ENCODE results near the gene STX16.

The STX16 gene

GRCh38 chr20:58676161-58676560 lies 25.1 kb downstream of the STX16 start:
- no peak for DNase-seq (ENCODE audit: low read depth)

GRCh38 chr20:58677079-58677604 lies 26.1 kb downstream of the STX16 start:
- DNase-seq (ENCODE audit: low read depth) = no peak

DNA sequence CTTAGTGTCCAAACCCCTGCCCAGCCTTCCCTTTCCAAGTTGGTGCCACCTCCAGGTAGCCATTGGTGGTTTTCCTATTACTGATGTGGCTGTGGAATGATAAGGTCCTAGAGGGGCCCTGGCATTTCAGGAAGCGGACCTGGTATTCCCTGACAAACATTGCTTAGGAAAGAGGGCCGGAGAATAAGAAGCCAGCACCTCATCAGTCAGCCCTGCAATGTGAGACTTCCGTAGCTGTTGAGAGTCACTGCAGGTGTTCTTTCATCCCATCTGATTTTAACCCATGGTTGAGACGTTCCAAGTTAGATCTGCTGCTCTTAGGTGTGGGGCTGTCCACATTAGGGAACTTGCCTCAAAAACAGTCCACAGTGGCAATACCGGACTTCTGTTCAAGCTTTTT lies 26.7 kb downstream of the STX16 start:
- no peak for DNase-seq (ENCODE audit: low read depth)

- no peak for DNase-seq (ENCODE audit: low read depth)
Measured at GRCh38 chr20:58678806-58679205, 27.7 kb downstream of the STX16 start.

GRCh38 chr20:58682656-58683531 lies 31.8 kb downstream of the STX16 start:
- no peak for DNase-seq (ENCODE audit: low read depth)

GRCh38 chr20:58684291-58684690 lies 33.2 kb downstream of the STX16 start:
- DNase-seq (ENCODE audit: low read depth) = no peak

GRCh38 chr20:58685988-58686387 lies 34.9 kb downstream of the STX16 start:
- DNase-seq (ENCODE audit: low read depth) = no peak

DNA sequence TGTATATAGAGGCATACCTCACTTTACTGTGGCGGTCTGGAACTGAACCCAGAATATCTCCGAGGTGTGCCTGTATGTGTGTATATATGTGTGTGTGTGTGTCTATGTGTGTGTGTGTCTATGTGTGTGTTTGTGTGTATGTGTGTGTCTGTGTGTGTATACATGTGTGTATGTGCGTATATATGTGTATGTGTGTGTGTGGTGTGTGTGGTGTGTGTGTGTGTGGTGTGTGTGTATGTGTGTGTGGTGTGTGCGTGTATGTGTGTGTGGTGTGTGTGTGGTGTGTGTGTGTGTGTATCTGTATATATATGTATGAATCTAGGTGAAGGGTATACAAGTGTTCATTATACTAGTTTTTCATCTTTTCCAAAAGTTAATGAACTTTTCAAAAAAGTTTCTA lies 37.3 kb downstream of the STX16 start:
- DNase-seq (ENCODE audit: low read depth) = no peak

GRCh38 chr20:58688840-58689239 lies 37.8 kb downstream of the STX16 start:
- DNase-seq (ENCODE audit: low read depth) = no peak

DNA sequence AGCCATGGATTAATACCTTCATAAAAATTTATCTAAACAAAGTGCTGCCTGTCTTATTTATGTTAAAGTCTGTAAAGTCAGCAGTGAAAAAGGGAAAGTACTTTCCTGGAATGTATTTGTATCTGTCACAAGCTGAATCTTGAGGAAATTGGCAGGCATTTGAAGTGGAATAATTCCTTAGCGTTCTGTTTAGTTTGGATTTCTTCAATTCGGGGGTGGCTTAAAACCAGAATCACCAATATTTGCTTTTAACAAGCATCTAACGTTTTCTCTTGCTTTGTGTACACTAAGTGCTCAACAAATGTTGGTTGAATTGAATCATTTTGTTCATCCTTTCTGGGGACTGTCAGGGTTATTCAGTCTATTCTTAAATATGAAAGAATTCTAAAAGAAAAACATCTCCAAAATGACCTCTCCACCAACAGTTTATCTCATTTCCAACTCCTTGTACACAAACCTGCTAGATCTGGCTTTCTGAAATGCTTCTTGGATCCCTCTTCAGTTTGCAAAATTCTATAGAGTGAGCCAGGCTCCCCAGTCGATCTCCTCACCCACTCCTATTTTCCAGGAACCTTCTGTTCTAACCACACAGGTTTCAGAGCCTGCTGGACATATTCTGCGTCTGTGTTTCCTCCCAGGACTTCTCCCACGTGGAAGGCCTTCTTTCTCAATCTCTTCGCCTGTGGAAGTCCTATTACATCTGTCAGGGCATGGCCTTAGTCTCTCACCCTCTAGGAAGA lies 39.5 kb downstream of the STX16 start:
- DNase-seq (ENCODE audit: low read depth) = peak; percentile 8

DNA sequence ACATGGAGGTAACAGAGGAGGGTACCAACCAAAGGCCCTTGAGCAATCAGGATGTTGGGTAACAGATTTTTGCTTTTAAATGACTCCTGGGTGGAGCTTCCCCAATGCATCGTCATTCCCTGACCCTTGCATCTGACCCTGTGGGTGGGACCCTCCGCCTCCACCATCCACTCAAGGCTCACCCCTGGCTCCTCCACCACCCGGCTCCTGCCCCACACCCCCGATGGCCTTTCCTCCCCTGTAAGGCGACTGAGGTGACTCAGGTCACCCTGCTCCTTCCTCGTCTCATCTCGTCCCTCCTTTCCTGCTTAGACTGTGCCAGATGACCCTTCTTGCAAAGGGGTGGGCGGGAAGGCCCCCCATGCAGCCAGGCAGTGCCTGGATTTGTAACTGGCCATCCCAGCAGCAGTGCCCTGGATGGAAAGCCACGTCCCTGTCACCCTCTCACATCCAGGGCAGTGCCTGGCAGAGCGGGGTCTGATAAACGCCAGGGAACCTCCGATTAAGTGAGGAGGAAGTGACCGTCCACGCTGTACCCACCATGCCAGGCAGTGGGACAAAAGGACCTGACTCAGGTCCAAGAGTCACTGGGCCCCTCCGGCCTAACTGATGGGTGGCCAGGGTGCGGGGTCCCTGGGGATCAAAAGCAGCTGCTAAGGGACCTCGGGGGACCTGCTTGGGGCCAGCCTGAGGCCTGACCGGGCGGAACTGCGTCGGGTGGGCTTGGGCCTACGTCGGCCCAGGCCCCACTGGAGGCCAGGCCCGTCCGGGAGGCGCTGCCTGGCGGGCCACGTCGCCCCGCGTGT lies 40.9 kb downstream of the STX16 start:
- no peak for DNase-seq (ENCODE audit: low read depth)

DNA sequence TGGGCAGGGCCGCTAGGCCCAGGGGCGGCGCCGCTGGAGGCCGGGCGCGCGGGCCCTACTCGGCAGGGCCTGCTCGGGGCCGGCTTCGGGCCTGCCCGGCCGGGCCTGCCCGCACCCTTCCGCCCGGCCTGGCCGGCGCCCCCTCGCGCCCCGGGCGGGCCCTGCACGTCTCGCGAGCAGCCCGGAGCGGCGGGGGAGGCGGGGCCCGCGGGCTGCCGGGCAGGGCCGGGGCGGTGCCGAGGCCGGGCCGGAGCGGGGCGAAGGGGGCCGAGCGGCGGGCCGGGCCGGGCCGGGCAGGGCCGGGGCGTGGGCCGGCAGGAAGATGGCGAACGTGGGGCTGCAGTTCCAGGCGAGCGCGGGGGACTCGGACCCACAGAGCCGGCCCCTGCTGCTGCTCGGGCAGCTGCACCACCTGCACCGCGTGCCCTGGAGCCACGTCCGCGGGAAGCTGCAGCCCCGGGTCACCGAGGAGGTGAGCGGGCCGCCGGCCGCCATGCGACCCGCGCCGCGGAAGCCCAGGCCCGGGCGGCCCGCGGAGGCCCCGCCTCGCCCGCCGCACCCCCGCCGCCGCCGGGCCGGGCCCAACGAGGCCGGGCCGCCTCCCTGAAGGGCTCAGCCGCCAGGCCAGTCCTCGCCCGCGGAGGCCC lies 41.6 kb downstream of the STX16 start, which contains the start of gene NPEPL1:
Gene NPEPL1 (plus strand): TSS at position 222 of the 647 bp plus-strand sequence. CDS start 101 bp downstream, at position 323.
- no peak for DNase-seq (ENCODE audit: low read depth)

- DNase-seq (ENCODE audit: low read depth) = no peak
Measured at GRCh38 chr20:58693226-58694006, 42.3 kb downstream of the STX16 start.

GRCh38 chr20:58694241-58695083 lies 43.4 kb downstream of the STX16 start:
- DNase-seq (ENCODE audit: low read depth) = no peak

DNA sequence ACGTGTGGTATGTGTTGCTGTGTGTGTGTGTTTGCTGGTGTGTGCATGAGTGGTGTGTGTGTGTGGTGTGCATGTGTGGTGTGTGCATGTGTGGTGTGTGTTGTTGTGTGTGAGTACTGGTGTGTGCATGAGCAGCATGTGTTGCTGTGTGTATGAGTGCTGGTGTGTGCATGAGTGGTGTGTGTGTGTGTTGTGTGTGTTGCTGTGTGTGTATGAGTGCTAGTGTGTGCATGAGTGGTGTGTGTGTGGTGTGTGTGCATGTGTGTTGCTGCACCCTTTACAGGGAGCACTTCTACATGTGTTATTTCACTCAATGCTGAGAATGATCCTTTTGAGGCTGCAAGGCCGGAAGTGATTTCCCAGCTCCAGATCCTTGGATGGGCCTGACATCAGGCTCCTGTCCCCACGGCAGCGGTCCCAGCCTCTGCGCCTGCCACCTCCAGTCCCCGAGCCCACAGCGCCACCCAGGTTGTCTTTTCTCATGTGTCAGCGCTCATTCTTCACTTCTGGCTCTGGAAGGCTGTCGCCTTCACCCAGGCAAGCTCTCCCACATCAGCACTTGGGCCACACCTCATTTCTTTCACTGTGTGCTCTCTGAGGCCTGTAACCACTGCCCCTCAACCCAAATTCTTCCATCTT lies 44.1 kb downstream of the STX16 start:
- DNase-seq (ENCODE audit: low read depth) = no peak

DNA sequence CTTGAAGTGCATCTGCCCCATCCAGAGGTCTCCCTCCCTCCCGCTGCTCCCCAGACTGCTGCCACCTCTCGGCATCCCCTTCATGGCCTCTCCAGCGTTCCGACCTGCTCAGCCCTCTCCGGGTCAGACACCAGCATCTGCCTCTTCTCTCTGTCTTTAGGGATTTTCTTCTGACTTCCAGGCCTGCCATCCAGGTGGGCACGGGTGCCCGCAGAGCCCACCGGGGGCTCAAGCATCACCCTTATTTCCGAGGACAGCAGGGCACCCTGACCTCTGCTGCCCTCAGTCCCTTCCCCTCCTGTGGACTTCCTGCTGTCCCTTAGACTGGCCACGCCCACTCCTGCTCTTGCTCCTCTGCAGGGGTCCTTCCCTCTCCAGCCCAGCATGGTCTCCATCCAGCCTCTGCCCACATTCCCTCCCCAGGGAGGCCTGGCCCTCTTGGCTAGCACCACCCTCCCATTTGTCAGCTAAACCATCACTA lies 44.9 kb downstream of the STX16 start:
- DNase-seq (ENCODE audit: low read depth) = no peak

GRCh38 chr20:58696411-58696961 lies 45.4 kb downstream of the STX16 start:
- DNase-seq (ENCODE audit: low read depth) = no peak

- no peak for DNase-seq (ENCODE audit: low read depth)
Measured at GRCh38 chr20:58697201-58697866, 46.3 kb downstream of the STX16 start.

All from non-pigmented ciliary epithelial cell (primary cell).